HG02588 (cell line): ENCODE results near the gene TAOK1.
"Not testable (repeated sequence)": the region's sequence is repeated elsewhere in the genome, so short reads cannot be mapped to it uniquely, and the experiment has no call there.

Experiments used
- ATAC-seq: cut with Tn5 transposase; IDR thresholded peaks from one replicate; pipeline ENCODE4 v1.9.1; 2021; ENCODE audit warnings: mild to moderate bottlenecking, moderate library complexity; ENCODE audit not compliant: unreplicated experiment

Gene TAOK1

GRCh38 chr17:29442451-29442850 is 52.3 kb downstream of the TAOK1 start:
- ATAC-seq: no peak

- ATAC-seq: no peak
Observed at GRCh38 chr17:29443041-29443739, 53.0 kb downstream of the TAOK1 start.

- ATAC-seq: no peak
Observed at GRCh38 chr17:29444589-29444988, 54.4 kb downstream of the TAOK1 start.

- ATAC-seq: no peak
Observed at GRCh38 chr17:29445844-29446243, 55.7 kb downstream of the TAOK1 start.

GRCh38 chr17:29449865-29450671 is 59.9 kb downstream of the TAOK1 start:
- no peak for ATAC-seq

- ATAC-seq: no peak
Observed at GRCh38 chr17:29451121-29451742, 61.1 kb downstream of the TAOK1 start.

GRCh38 chr17:29458066-29458465 is 67.9 kb downstream of the TAOK1 start:
- no peak for ATAC-seq

GRCh38 chr17:29461483-29462206 is 71.5 kb downstream of the TAOK1 start:
- ATAC-seq: no peak

- ATAC-seq: no peak
Observed at GRCh38 chr17:29469276-29469675, 79.1 kb downstream of the TAOK1 start.

- ATAC-seq: not testable (repeated sequence)
Observed at GRCh38 chr17:29473437-29473836, 83.3 kb downstream of the TAOK1 start.

- no peak for ATAC-seq
Observed at GRCh38 chr17:29474297-29474696, 84.1 kb downstream of the TAOK1 start.

GRCh38 chr17:29475891-29476290 is 85.7 kb downstream of the TAOK1 start:
- ATAC-seq: no peak

- ATAC-seq: not testable (repeated sequence)
Observed at GRCh38 chr17:29480249-29480928, 90.2 kb downstream of the TAOK1 start.

GRCh38 chr17:29483503-29483902 is 93.3 kb downstream of the TAOK1 start:
- no peak for ATAC-seq

GRCh38 chr17:29495011-29495410 is 104.8 kb downstream of the TAOK1 start:
- ATAC-seq: no peak

- ATAC-seq: no peak
Observed at GRCh38 chr17:29504711-29505110, 114.5 kb downstream of the TAOK1 start.

- ATAC-seq: no peak
Observed at GRCh38 chr17:29505836-29506235, 115.7 kb downstream of the TAOK1 start.

- no peak for ATAC-seq
Observed at GRCh38 chr17:29510953-29511352, 120.8 kb downstream of the TAOK1 start.

GRCh38 chr17:29514792-29515191 is 124.6 kb downstream of the TAOK1 start:
- no peak for ATAC-seq

GRCh38 chr17:29518359-29518758 is 128.2 kb downstream of the TAOK1 start:
- ATAC-seq: no peak

- ATAC-seq: no peak
Observed at GRCh38 chr17:29524692-29525091, 134.5 kb downstream of the TAOK1 start.
